SK-N-MC (cell line): ENCODE results near the gene STK4.
"Not testable (repeated sequence)": the region's sequence is repeated elsewhere in the genome, so short reads cannot be mapped to it uniquely, and the experiment has no call there.

Experiments
- EZH2 ChIP-seq: fragments of 200-600 bp; sonication (generic); IDR thresholded peaks from one replicate; pipeline ENCODE4 v1.6.1; 2017; ENCODE audit warnings: antibody characterized with exemption
- POLR2AphosphoS5 ChIP-seq: IDR thresholded peaks from 2 replicates; pipeline ENCODE4 v1.6.1; 2012; ENCODE audit warnings: mild to moderate bottlenecking, low read depth, low read length, borderline replicate concordance

- not testable (repeated sequence) for TF ChIP-seq EZH2, POLR2AphosphoS5
These were observed 47.8 kb downstream of the STK4 start for GRCh38 chr20:45014131-45014530.
